GM12892 (cell line): Measurements from ENCODE around the gene PKN3.

Experiments used
- DNase-seq: peaks from one replicate; pipeline ENCODE4 v3.0.0; 2011; ENCODE audit not compliant: insufficient read length
- FAIRE-seq: peaks from 2 replicates; lab custom pipeline; 2011; peaks lifted over from hg19 to GRCh38; lab: Jason Lieb, UNC
- POLR2A ChIP-seq: IDR thresholded peaks from 2 replicates; pipeline ENCODE4 v1.6.1; 2011; ENCODE audit warnings: low read depth, low read length, control low read depth
- POLR2AphosphoS5 ChIP-seq: IDR thresholded peaks from 2 replicates; pipeline ENCODE4 v1.6.1; 2011; ENCODE audit warnings: low read depth, low read length, control low read depth
- TAF1 ChIP-seq: IDR thresholded peaks from 2 replicates; pipeline ENCODE4 v1.6.1; 2011; ENCODE audit warnings: low read depth, mild to moderate bottlenecking, control low read depth, low read length, borderline replicate concordance

PKN3 gene

GRCh38 chr9:128712451-128713410 is 10.4 kb downstream of the PKN3 start:
- no peak for FAIRE-seq
- DNase-seq = no peak
- TF ChIP-seq TAF1 (no peak), POLR2AphosphoS5 (no peak), POLR2A (no peak)

- no peak for FAIRE-seq
Measured at GRCh38 chr9:128713411-128713780, 11.1 kb downstream of the PKN3 start.

GRCh38 chr9:128713941-128714573 is 11.8 kb downstream of the PKN3 start:
- FAIRE-seq (no peak), DNase-seq (no peak)
- no peak for TF ChIP-seq TAF1
- no peak for TF ChIP-seq POLR2A
- no peak for TF ChIP-seq POLR2AphosphoS5

More at GRCh38 chr9:128713411-128713780, 11.1 kb downstream of the PKN3 start:
- no peak for DNase-seq
- TF ChIP-seq TAF1 (no peak), POLR2AphosphoS5 (no peak), POLR2A (no peak)

- DNase-seq (no peak), FAIRE-seq (no peak)
- TF ChIP-seq POLR2A (no peak), POLR2AphosphoS5 (no peak), TAF1 (no peak)
Measured at GRCh38 chr9:128714586-128715435, 12.5 kb downstream of the PKN3 start.

GRCh38 chr9:128715436-128715750 is 13.1 kb downstream of the PKN3 start:
- FAIRE-seq = no peak
- TF ChIP-seq TAF1 = no peak
- no peak for TF ChIP-seq POLR2AphosphoS5
- TF ChIP-seq POLR2A = no peak
- no peak for DNase-seq

GRCh38 chr9:128716581-128717254 is 14.4 kb downstream of the PKN3 start:
- no peak for DNase-seq
- no peak for FAIRE-seq
- TF ChIP-seq TAF1 = no peak
- TF ChIP-seq POLR2A = no peak
- no peak for TF ChIP-seq POLR2AphosphoS5

GRCh38 chr9:128718047-128718446 is 15.7 kb downstream of the PKN3 start:
- DNase-seq = no peak
- no peak for FAIRE-seq
- TF ChIP-seq POLR2AphosphoS5 = 0 out of 2 replicates have a peak, but pooled peaks have one; percentile 16
- no peak for TF ChIP-seq TAF1
- no peak for TF ChIP-seq POLR2A

GRCh38 chr9:128718475-128718874 is 16.2 kb downstream of the PKN3 start:
- DNase-seq (no peak), FAIRE-seq (no peak)
- TF ChIP-seq TAF1 = no peak
- no peak for TF ChIP-seq POLR2AphosphoS5
- TF ChIP-seq POLR2A = no peak

- FAIRE-seq = no peak
- no peak for DNase-seq
- no peak for TF ChIP-seq POLR2A
- no peak for TF ChIP-seq POLR2AphosphoS5
- no peak for TF ChIP-seq TAF1
Measured at GRCh38 chr9:128719919-128720605, 17.8 kb downstream of the PKN3 start.

- FAIRE-seq (no peak), DNase-seq (no peak)
- TF ChIP-seq TAF1 = no peak
- no peak for TF ChIP-seq POLR2A
- TF ChIP-seq POLR2AphosphoS5 = no peak
Measured at GRCh38 chr9:128720841-128721486, 18.7 kb downstream of the PKN3 start.
